Right ventricle myocardium inferior (tissue), 1 donor: ENCODE data around the gene SBK2. TPM values are rescaled to one million over a fixed set of nuclear protein-coding genes. Genes with fewer than 3 reads are reported as not detected.
A peak's percentile ranks its signal among the peaks of the same experiment; 100 is the strongest.
"Not testable (repeated sequence)": the region's sequence is repeated elsewhere in the genome, so short reads cannot be mapped to it uniquely, and the experiment has no call there.

Experiments used
- ATAC-seq: fragments of 200-7000 bp; cut with Tn5 transposase; one replicate; pipeline ENCODE4 v1.9.1; 2020; ENCODE audit warnings: mild to moderate bottlenecking, moderate library complexity
- DNase-seq: peaks from one replicate; pipeline ENCODE4 v3.0.0; 2021; ENCODE audit errors: missing footprints
- intact Hi-C: fragments of 100-400 bp; cut with DNase I; formaldehyde crosslinking; loops from one replicate; pipeline ENCODE4 v1.11.0; 2022
- total RNA-seq: library from RNA; stranded (reverse); fragmentation: NEBNext Ultra II Directional; extraction: Animal tissue kit (Norgen Biotek cat#: 25700); gene quantifications from one replicate; pipeline ENCODE4 v1.2.1, GENCODE V29; 2021
- donor health status: DM: no; HTN: yes; CAD: no; lungs with severe emphysema.

SBK2 gene
- total RNA-seq, 1 donor from 2014 or later = 12.7 TPM

DNA sequence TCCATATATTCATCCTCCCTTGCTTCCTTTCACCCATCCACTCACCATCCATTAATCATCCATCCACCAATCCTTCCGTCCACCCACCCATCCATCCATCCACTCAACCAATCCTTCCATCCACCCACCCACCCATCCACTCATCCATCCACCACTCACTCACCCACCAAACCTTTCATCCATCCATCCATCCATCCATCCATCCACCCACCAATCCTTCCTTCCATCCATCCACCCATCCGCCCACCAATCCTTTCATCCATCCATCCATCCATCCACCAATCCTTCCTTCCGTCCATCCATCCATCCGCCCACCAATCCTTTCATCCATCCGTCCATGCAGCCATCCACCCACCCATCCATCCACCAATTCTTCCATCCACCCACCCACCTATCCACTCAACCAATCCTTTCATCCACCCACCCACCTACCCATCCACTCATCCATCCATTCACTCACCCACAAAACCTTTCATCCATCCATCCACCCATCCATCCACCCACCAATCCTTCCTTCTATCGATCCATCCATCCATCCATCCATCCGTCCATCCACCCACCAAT is 5.4 kb upstream of the SBK2 start:
- DNase-seq (no peak), ATAC-seq (no peak)
- intact Hi-C loops = no loop called here

DNA sequence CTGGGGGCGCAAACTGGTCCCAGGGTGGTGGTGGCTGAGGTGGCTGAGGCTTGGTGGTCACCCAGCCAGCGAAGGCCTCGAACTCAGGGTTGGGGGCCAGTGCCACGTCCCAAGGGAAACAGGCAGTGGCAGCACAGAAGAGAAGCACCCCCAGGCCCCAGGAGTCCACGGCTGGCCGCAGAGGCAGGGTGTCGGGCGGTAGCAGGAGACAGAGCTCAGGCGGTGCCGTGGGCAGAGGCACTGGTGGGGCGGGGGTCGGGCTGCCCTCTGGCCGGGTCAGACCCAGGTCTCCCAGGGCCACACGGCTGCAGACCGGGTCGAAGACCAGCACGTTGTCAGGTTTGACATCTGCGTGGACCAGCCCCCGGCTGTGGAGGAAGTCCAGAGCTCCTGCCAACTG is 4.2 kb upstream of the SBK2 start:
- intact Hi-C loops = no loop called here
- ATAC-seq = no peak

DNA sequence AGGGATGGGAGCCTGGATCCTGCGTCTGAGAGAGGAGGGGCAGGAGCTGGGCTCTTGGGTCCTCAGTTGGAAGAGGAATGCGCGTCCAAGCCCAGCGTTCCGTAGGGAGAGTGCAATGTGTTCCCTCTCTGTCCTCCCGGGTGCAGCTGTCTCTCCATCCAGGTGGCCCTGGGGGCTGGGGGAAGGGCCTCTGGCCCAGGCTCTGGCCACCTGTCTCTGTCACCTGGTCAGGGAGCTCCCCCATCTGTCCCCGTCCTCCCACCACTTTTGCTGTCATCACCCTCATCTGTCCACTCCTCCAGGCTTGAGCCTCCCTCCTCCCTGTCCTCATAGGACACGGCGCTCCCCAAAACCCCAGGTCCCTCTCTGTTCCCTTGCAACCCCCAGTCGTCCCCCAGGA is 3.7 kb upstream of the SBK2 start:
- intact Hi-C loops = no loop called here
- DNase-seq (no peak), ATAC-seq (peak; percentile 18)

More for the DNA sequence above, 4.2 kb upstream of the SBK2 start:
- DNase-seq = no peak

DNA sequence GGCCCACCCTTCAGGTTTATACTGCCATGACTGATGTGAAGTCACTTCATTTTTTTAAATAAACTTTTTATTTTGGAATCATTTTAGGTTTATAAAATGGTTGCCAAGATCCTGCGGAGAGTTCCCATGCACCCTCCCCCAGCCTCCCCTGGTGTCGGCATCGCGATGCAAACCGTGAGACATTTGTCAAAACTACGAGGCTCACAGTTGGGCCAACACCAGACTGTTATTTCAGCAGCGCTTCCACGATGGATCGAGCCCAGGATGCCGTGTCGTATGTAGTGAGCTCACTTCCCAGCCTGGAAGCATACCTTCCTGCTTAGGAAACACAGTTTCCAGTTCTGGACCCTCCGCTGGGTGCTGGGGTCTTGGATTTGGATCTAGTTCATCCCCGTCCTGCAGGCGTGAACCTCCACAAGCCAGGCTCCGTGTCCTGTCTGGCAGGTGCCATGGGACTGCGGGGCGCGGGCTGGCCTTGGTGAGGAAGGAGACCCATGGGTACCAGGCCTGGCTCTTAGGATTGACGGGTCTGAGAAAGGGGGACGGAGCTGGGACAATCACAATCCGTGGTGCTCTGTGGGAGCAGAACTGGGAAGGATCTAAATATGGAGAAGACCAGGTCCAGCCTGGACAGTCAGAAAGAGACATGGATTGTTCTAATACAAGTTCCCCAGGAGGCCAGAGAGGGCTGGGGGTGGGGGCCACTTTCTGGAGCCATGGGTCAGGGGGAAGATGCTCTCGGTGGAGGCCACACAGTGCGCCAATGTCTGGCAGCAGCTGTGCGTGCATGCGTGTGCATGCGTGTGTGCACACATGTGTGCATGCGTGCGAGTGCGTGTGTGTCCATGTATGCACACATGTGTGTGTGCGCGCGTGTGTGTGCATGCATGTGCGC is 2.4 kb upstream of the SBK2 start:
- no peak for ATAC-seq

DNA sequence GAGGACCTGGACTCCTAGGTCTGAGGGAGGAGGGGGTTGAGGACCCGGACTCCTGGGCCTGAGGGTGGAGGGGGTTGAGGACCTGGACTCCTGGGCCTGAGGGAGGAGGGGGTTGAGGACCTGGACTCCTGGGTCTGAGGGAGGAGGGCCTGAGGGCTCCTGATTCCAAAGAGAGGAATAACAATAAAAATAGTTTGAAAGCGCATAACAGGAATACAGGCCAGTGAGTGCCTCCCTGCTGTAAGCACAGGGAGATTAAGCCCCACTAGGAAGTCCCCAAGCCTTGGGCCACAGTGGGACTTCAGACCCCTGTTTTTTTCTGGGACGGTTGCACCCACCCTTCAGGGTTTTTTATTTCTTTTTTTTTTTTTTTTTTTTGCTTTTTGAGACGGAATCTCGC is 1.2 kb upstream of the SBK2 start:
- ATAC-seq (no peak), DNase-seq (no peak)
- intact Hi-C loops = no loop called here

More for the DNA sequence above, 2.4 kb upstream of the SBK2 start:
- intact Hi-C loops = no loop called here
- no peak for DNase-seq

DNA sequence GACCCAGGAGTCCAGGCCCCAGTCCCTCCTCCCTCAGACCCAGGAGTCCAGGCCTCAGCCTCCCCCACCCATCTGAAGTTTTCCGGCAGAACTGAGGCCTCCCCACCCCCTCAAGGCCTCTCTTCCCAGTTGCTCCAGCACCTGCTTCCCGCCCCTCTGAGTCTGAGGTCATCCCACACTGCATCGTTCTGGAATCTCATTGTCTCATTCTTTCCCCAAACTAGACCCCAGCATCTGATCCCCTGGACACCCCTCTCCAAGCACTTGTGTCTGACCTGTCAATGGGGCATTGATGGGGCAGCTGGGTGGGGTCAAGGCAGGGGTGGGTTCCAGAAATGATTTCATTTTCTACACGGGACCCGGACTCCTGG is 793 bp upstream of the SBK2 start:
- no peak for ATAC-seq

DNA sequence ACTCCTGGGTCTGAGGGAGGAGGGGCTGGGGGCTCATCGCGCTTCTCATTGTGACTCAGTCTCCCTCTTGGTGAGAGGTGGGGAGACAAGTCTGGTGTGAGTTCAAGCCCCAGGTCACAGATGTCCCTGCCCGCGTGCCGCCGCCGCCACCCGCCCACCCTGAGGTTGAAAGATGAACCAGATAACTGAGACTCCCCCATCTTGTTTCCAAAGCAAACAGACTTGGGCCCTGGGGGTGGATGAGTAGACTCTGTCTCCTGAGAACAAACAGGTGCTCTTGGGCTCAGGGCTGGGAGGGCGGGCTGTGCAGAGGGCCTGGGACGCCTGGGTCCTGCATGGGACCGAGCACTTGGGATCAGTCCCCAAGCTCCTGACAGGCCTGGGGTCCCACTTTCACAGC is 567 bp downstream of the SBK2 start:
- DNase-seq (no peak), ATAC-seq (no peak)
- intact Hi-C loops = no loop called here

More for the DNA sequence above, 793 bp upstream of the SBK2 start:
- intact Hi-C loops = loop anchor here (1.0 kb wide), 1 partner anchor 20 kb away; no protein-coding TSS in a partner anchor
- no peak for DNase-seq

DNA sequence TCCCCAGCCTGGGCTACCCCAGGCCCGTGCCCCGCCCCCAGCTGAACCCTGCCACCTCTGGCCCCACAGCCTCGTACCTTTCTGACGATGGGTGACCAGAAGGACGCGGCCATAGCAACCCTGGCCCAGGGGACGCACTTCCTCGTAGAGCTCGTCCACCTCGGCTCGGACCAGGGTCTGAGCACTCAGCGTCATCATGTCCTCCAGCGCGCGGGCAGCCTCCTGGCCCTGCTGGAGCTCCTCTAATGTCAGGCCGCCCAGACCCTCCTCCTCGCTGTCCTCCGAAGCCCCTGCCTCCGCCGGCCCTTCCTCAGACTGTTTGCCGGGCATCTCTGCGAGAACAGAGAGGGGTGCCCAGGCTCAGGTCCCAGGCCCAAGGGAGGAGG is 975 bp downstream of the SBK2 start:
- no peak for ATAC-seq
- DNase-seq = no peak

DNA sequence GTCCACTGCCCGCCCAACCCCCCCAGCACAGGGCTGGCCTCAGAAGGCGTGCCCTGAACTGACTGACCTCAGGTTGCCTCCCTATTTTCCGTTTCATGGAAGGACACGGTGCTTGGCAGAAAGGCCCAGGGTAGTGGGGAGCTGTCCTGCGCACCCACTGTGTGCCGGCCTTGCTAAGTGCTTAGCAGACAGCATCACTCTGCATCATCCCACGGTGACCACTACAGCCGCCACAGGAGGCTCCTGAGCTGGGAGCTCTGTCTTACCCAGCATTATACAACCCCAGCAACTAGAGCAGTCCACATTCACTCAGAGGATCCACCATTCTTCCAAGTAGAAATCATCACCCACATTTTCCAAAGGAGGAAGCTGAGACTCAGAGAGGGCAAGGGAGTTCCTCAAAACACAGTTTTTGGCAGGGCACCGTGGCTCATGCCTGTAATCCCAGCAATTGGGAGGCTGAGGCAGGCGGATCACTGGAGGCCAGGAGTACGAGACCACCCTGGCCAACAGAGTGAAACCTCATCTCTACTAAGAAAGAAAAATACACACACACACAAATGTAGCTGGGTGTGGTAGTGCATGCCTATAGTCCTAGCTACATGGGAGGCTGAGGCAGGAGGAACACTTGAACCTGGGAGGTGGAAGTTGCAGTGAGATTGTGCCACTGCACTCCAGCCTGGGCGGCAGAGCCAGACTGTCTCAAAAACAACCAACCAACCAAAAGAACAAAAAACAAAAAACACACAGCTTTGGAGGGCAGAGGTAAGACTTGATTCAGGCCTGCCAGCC is 1.6 kb downstream of the SBK2 start:
- no peak for DNase-seq
- ATAC-seq = no peak
- intact Hi-C loops = no loop called here

More for the DNA sequence above, 975 bp downstream of the SBK2 start:
- intact Hi-C loops = no loop called here

DNA sequence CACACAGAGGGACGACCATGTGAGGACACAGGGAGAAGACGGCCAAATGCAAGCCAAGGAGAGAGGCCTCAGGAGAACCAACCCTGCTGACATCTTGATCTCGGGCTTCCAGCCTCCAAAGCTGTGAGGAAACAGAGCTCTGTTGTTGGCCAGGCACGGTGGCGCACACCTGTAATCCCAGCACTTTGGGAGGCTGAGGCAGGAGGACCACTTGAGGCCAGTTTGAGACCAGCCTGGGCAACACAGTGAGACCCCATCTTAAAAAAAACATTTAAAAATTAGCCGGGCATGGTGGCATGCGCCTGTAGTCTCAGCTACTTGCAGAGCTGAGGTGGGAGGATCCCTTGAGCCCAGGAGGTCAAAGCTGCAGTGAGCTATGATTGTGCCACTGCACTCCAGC is 2.7 kb downstream of the SBK2 start:
- ATAC-seq, DNase-seq, intact Hi-C loops: not testable (repeated sequence)

DNA sequence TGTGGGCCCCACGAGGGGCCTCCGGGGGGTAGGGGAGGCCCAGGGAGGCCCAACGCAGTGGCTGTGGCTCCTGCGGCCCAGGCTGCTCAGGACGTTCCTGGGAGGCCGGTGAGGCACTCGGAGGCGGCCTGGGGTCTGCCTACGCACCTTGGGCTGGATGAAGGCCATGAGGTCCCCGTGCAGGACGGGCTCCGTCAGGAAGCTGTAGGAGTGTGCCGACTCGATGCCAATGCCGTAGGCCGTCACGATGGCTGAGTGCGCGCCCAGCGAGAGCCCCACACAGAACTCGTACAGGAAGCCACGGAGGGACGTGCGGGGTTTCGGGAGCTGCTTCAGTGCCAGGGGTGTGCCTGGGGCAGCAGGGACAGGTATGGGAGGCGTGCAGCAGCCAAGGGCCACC is 5.9 kb downstream of the SBK2 start:
- no peak for DNase-seq
- no peak for ATAC-seq
- intact Hi-C loops = no loop called here

DNA sequence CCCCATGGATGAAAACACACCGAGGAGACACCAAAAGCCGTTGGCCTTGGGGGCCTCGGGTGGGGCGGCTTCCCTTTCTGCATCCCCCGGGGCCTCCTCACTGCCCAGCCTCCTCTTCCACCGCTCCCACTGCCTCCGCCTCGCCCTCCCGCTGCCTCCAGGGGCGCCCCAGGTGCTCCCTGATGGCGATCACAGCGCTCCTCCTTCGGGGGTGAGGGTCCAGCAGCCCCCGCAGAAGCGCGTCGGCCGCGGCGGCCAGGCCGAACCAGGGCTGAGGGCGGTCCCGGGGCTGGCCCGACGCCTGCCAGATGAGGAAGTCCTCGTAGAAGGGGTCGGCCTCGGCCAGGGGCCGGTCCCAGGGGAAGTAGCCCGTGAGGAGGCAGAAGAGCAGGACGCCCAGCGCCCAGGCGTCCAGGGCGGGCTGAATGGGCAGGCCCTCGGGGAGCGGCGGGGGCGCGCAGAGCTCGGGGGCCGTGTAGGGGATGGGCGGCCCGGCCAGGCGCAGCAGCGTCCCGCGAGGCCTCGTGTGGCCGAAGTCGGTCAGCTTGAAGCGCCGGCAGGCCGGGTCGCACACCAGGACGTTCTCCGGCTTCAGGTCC is 7.2 kb downstream of the SBK2 start:
- ATAC-seq = no peak
- DNase-seq = no peak
- intact Hi-C loops = no loop called here

DNA sequence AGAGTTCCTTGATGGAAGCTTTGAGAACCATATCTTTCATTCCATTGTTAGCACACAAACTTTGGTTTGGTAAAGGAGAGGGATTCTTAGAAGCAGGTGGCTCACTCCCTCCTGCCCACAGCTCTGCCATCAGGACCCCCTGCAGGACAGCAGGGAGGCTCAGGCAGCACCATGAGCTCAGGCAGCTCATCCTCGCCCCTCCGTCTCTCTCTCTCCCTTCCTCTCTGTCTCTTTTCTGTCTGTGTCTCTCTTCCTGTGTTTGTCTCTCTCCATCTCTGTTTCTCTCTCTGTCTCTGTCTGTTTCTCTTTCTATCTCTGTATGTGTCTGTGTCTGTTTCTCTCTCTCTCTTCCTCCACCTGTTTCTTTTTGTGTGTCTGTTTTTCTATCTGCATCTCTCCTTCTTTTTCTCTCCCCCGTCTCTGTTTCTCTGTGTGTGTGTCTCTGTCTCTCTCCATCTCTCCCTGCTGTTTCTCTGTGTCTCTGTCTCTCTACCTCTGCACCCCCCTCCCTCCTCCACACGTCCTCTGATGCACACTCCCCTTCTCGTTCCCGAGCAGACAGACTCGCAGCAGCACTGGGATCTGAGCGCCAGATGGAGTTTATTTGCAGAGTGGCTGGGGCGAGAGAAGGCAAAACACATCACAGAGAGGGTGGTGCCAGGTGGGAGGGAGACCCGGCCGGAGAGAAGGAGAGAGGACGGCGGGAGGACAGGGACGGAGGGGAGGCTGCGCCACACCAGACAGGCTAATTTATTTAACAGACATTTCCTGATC is 8.7 kb downstream of the SBK2 start:
- intact Hi-C loops = no loop called here

DNA sequence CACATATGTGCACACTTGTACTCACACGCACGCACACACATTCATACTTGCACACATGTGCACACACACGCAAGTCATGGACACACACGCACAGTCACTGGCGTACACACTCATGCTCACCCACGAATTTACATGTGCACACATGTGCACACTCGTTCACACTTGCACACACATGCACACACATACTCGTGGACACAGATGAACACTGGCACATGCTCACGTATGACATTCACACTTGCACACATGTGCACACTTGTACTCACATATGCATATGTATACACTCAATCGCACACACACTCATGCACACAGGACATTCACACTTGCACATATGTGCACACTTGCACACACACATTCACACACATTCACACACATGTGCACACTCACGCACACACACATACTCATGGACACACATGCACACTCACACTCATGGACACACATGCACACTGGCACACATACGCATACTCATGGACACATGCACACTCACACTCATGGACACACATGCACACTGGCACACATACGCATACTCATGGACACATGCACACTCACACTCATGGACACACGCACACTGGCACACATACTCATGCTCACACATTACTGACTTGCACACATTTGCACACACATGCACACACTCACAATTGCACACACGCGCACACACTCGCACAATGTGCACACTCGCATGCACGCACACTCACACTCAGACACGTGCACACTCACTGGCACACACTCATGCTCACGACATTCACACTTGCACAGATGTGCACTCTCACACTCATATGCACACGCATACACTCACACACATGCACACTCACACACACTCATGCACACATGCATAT is 9.5 kb downstream of the SBK2 start:
- no peak for DNase-seq
- intact Hi-C loops = no loop called here
- no peak for ATAC-seq

More for the DNA sequence above, 8.7 kb downstream of the SBK2 start:
- DNase-seq = no peak
- no peak for ATAC-seq

DNA sequence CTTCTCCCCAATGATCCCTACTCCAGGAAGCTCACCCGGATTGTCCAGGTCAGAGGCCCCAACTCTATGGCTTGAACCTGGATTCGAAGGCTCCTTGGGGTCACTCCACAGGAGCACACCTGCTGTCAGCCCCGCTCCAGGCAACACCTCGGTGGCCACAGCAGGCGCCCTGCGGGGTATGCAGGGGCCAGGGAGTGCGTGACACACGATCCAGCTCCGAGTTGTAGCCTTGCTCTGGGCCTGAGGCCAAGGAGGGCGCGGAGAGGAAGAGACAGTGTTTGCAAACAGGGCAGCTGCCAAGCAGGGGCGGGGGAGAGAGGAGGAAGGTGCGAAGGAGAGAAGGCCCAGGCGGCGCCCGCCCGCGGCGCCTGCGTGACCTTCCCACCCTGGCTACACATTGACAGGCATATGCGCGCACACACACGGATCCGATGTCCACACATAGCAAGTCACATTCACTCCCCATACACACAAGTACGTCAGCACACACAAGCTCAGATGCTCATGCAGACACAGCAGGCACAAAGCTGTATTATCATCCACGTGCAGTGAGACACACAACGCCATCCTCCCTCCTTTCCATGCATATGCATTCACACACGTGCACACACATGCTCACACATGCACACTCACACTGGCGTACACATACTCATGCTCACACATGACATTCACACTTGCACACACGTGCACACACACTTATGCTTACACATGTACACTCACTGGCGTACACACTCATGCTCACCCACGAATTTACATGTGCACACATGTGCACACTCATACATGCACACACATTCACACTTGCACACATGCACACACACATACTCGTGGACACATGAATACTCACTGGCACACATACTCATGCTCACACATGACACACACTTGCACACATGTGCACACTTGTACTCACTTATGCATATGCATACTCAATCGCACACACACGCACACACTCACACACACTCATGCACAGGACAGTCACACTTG is 10.4 kb downstream of the SBK2 start:
- ATAC-seq (peak; percentile 73), DNase-seq (peak; percentile 91)
- intact Hi-C loops = no loop called here

DNA sequence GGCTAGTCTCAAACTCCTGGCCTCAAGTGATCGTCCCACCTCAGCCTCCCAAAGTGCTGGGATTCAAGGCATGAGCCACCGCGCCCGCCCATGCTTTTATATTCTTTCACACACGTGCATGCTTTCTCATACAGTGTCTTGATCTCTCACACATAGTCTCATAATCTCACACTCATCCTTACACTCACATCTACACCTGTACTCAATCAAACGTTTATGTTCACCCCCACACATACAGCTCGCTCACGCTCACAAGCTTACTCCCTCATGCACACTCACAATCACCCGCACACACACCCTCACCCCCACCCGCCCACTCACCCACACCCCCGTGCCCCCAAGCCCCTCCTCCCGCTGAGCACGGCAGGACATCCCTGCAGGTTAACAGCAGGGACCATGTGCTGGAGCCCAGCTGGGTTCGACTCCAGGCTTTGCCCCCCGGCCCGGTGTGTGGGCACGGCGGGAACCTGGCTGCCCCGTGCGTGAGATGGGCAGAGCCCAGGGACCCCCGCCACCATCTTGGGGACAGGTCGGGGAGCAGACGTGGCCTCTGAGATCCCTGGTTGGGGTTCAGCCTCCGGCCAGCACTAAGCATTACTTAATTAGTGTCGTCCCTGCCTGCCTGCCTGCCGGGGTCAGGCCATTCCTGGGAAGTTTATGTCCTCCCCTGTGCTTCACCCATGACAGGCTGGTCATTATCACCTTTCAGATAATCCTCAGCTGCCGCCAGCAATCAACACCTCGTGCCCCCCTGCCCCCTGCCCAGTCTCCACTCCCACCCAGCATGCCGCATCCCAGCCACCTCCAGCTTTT is 11.4 kb downstream of the SBK2 start:
- DNase-seq (no peak), ATAC-seq (peak; percentile 65)
- intact Hi-C loops = no loop called here
